Heart right ventricle (tissue), 16 donors: ENCODE results near the gene NCAM1. TPM values are rescaled to one million over a fixed set of nuclear protein-coding genes. Genes with fewer than 3 reads are reported as not detected.

Experiments
- ATAC-seq, 8 donors: fragments of 200-7000 bp; cut with Tn5 transposase; one replicate each; pipeline ENCODE4 v1.9.1; 2020; ENCODE audit warnings: mild to moderate bottlenecking in 8 of 8, moderate library complexity in 8 of 8, moderate number of reproducible peaks in 1 of 8
- DNase-seq, 2 donors: peaks; one replicate each; pipeline ENCODE4 v3.0.0-alpha.2; 2020
- H3K27ac ChIP-seq, 10 donors: fragments of 200-600 bp; sonication (generic) in 2 of 10; one replicate each; pipeline versions ENCODE4 v1.5.0 to v1.8.0; 2020 to 2022; ENCODE audit warnings: mild to moderate bottlenecking in 3 of 10
- H3K27me3 ChIP-seq, 7 donors: fragments of 200-600 bp; one replicate each; pipeline ENCODE4 v1.8.0; 2021 to 2022; ENCODE audit warnings: mild to moderate bottlenecking in 2 of 7
- H3K36me3 ChIP-seq, 9 donors: fragments of 200-600 bp; sonication (generic) in 1 of 9; one replicate each; pipeline versions ENCODE4 v1.5.0 to v1.8.0; 2020 to 2022; ENCODE audit warnings: mild to moderate bottlenecking in 2 of 9
- H3K4me1 ChIP-seq, 9 donors: fragments of 200-600 bp; sonication (generic) in 1 of 9; one replicate each; pipeline versions ENCODE4 v1.5.0 to v1.8.0; 2020 to 2022; ENCODE audit warnings: mild to moderate bottlenecking in 4 of 9
- H3K4me3 ChIP-seq, 10 donors: fragments of 200-600 bp; sonication (generic) in 2 of 10; one replicate each; pipeline versions ENCODE4 v1.5.0 to v1.8.0; 2020 to 2022; ENCODE audit warnings: mild to moderate bottlenecking in 7 of 10, moderate library complexity in 2 of 10
- H3K9me3 ChIP-seq, 11 donors: fragments of 200-600 bp in 10 of 11; sonication (generic) in 2 of 11; one replicate each; pipeline versions ENCODE4 v1.5.0 to v1.8.0; 2013 to 2022; ENCODE audit warnings: mild to moderate bottlenecking in 2 of 11, control low read depth in 1 of 11, moderate library complexity in 1 of 11
- CTCF ChIP-seq, 9 donors: fragments of 200-600 bp; sonication (generic) in 2 of 9; IDR thresholded peaks; one replicate each; pipeline versions ENCODE4 v1.5.0 to v1.8.0; 2021 to 2022; ENCODE audit warnings: antibody characterized with exemption in 9 of 9, mild to moderate bottlenecking in 5 of 9, moderate library complexity in 1 of 9
- WGBS, 2 donors: extraction: QIAGEN DNeasy Blood & Tissue Kit; methylation state at CpG; one replicate each; pipeline ENCODE4 v1.1.7; 2013; ENCODE audit warnings: inconsistent platforms in 1 of 2; 5-methylcytosine and 5-hydroxymethylcytosine counted together
- intact Hi-C, 10 donors: fragments of 100-400 bp; cut with DNase I; formaldehyde crosslinking; loops; one replicate each; pipeline versions ENCODE4 v1.11.1 to v1.14.2; 2022
- polyA plus RNA-seq, 2 donors: library from polyadenylated mRNA; stranded (reverse); fragments of 200-250 nt; gene quantifications; one replicate each; pipeline ENCODE4 v1.2.3, GENCODE V29; 2013
- total RNA-seq, 10 donors: library from RNA; stranded (reverse); fragmentation: NEBNext Ultra II Directional in 3 of 10; extraction: Animal tissue kit (Norgen Biotek cat#: 25700) in 3 of 10; gene quantifications; one replicate each; pipeline versions ENCODE4 v1.2.1 to v1.2.4, GENCODE V29; 2021 to 2023
- donor health status: Arrhythmogenic right ventricular cardiomyopathy.
- donor health status: ischemic (EF 13 %, LVEDD 7.1; RV severe dilation, severe dysfunction).
- donor health status: healthy with polysubstance abuse.
- donor health status: DM: no; HTN: yes; CAD: no.
- donor health status: DM: no; HTN: no; CAD: no.
- donor health status: ischemic (EF 25% LVEDD 6.9; RV normal size, moderate dysfunction).
- donor health status: ischemic (EF 25% LVEDD 5.7; RV mildly dilated, moderate dysfunction).
- donor health status: healthy.
- donor health status: DM: yes; HTN: yes; CAD: no.
- donor health status: Ischemic cardiomyopathy.
- donor health status: ischemic (EF 35%, LVEDD 5.7; RV mildly dilated, moderate dysfunction).
- donor health status: nonischemic (EF 11% LVEDD 7.7; RV severe dilation, severe dysfunction).
- donor health status: DM: yes; HTN: yes; CAD: no.
- donor health status: PGD.
- donor health status: ischemic (EF 29% LVEDD 5.4; RV normal size, mild dysfunction).
- donor health status: nonischemic (EF 23%, LVEDD 6.1; RV moderate dilation, normal function).

NCAM1 gene
- total and polyA plus RNA-seq, 12 donors: 76.8 to 454 (median 328) TPM

GRCh38 chr11:113282898-113283437 is 321.7 kb downstream of the NCAM1 start:
- no peaks in the 10 kb centered on the region for H3K9me3 ChIP-seq
- TF ChIP-seq CTCF (IDR thresholded peaks at IDR 0.05): no peak
- WGBS, 2 donors: 54 to 68% methylated on average over 3 of the region's 3 CpGs
- ATAC-seq (no peak), DNase-seq (no peak)
- no peaks in the 10 kb centered on the region for H3K36me3 ChIP-seq
- intact Hi-C loops: loop anchor here in 5 of 10 donors (10.0 kb wide), 6 partner anchors 488 to 1058 kb away; partner anchors contain the start of gene PTS (in 1 of the 5)
- H3K4me3 ChIP-seq: no peak overlapping the region
- no peaks in the 10 kb centered on the region for H3K27me3 ChIP-seq
- H3K27ac ChIP-seq: no peak overlapping the region
- H3K4me1 ChIP-seq: peaks cover 0 to 9% (median 0%) of the 10 kb centered on the region in 9 donors

- Histone ChIP-seq H3K4me1 (peaks cover 0 to 11% (median 0%) of the 10 kb centered on the region in 9 donors), H3K36me3 (no peaks in the 10 kb centered on the region), H3K27me3 (no peaks in the 10 kb centered on the region), H3K4me3 (no peak overlapping the region), H3K27ac (no peak overlapping the region), H3K9me3 (no peaks in the 10 kb centered on the region)
- DNase-seq: no peak
- intact Hi-C loops: loop anchor here in 5 of 10 donors (10.0 kb wide), 6 partner anchors 489 to 1059 kb away; partner anchors contain the start of gene PTS (in 1 of the 5)
- ATAC-seq: no peak
- no peak for TF ChIP-seq CTCF (IDR thresholded peaks at IDR 0.05)
- 93% methylated on average over 2 of the region's 2 CpGs for WGBS, 2 donors
Observed at GRCh38 chr11:113283881-113284280, 322.7 kb downstream of the NCAM1 start.

GRCh38 chr11:113286009-113286408 is 324.8 kb downstream of the NCAM1 start:
- no peaks in the 10 kb centered on the region for H3K27me3 ChIP-seq
- no peak overlapping the region for H3K27ac ChIP-seq
- peaks cover 0 to 19% (median 0%) of the 10 kb centered on the region in 9 donors for H3K4me1 ChIP-seq
- H3K36me3 ChIP-seq: no peaks in the 10 kb centered on the region
- intact Hi-C loops: loop anchor here (5.0 to 10.0 kb wide), 9 partner anchors 491 to 1061 kb away; partner anchors contain the start of gene PTS (in 1 of the 10)
- DNase-seq (no peak), ATAC-seq (no peak)
- H3K4me3 ChIP-seq: no peak overlapping the region
- WGBS, 2 donors: 96 to 97% methylated on average over 3 of the region's 3 CpGs
- TF ChIP-seq CTCF (IDR thresholded peaks at IDR 0.05): no peak
- no peaks in the 10 kb centered on the region for H3K9me3 ChIP-seq

GRCh38 chr11:113286509-113287497 is 325.6 kb downstream of the NCAM1 start:
- ATAC-seq: peak in 6 of 8 donors; percentile 41 to 71 (median 52)

More at GRCh38 chr11:113286509-113287497, 325.6 kb downstream of the NCAM1 start:
- no peaks in the 10 kb centered on the region for H3K36me3 ChIP-seq
- no peak for TF ChIP-seq CTCF (IDR thresholded peaks at IDR 0.05)
- H3K4me3 ChIP-seq: no peak overlapping the region
- 78 to 80% methylated on average over 11 of the region's 11 CpGs for WGBS, 2 donors
- peak overlapping the region in 1 of 10 donors; percentile 10 for H3K27ac ChIP-seq
- no peaks in the 10 kb centered on the region for H3K9me3 ChIP-seq
- intact Hi-C loops: loop anchor here (5.0 to 10.0 kb wide), 9 partner anchors 492 to 1062 kb away; partner anchors contain the start of gene PTS (in 1 of the 10)
- no peak for DNase-seq
- H3K4me1 ChIP-seq: peaks cover 0 to 19% (median 0%) of the 10 kb centered on the region in 9 donors
- no peaks in the 10 kb centered on the region for H3K27me3 ChIP-seq
